Lower leg skin (tissue), 3 donors: Measurements from ENCODE around the gene BLOC1S2.

Source experiments
- POLR2A ChIP-seq, 2 donors: fragments of 450-650 bp; IDR thresholded peaks; one replicate each; pipeline ENCODE4 v1.6.1; 2016 to 2017; ENCODE audit warnings: antibody characterized with exemption in 2 of 2, mild to moderate bottlenecking in 1 of 2, moderate library complexity in 1 of 2
- TF ChIP-seq, protein P1 (sequence below), 3 donors: fragments of 450-650 bp; IDR thresholded peaks; one replicate each; pipeline ENCODE4 v1.5.1; 2016; ENCODE audit warnings: antibody characterized with exemption in 3 of 3, mild to moderate bottlenecking in 3 of 3, moderate library complexity in 2 of 3

DNA sequence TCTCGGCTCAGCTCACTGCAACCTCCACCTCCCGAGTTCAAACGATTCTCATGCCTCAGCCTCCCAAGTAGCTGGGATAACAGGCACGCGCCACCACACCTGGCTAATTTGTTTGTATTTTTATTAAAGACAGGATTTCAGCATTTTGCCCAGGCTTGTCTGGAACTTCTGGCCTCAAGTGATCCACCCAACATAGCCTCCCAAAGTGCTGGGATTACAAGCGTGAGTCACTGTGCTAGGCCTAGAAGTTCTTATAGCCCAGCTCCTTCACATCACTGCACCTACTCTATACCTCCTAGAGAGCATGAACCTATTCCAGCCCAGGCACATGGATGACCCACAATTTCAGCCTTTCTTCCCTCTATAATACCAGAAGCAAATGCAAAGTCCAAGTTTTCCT, 1.3 kb upstream of the BLOC1S2 start:
- TF ChIP-seq, protein P1, sequence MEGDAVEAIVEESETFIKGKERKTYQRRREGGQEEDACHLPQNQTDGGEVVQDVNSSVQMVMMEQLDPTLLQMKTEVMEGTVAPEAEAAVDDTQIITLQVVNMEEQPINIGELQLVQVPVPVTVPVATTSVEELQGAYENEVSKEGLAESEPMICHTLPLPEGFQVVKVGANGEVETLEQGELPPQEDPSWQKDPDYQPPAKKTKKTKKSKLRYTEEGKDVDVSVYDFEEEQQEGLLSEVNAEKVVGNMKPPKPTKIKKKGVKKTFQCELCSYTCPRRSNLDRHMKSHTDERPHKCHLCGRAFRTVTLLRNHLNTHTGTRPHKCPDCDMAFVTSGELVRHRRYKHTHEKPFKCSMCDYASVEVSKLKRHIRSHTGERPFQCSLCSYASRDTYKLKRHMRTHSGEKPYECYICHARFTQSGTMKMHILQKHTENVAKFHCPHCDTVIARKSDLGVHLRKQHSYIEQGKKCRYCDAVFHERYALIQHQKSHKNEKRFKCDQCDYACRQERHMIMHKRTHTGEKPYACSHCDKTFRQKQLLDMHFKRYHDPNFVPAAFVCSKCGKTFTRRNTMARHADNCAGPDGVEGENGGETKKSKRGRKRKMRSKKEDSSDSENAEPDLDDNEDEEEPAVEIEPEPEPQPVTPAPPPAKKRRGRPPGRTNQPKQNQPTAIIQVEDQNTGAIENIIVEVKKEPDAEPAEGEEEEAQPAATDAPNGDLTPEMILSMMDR (IDR thresholded peaks at IDR 0.05): no peak
- no peak for TF ChIP-seq POLR2A (IDR thresholded peaks at IDR 0.05)
